HEK293 (cell line): ENCODE data around the gene TUBA8.

Source experiments
- CTCF ChIA-PET: fragments of 350-600 bp; formaldehyde crosslinking; extraction: SDS; loops from one replicate; lab custom pipeline; 2021; ENCODE audit warnings: antibody characterized with exemption; lab: Yijun Ruan, JAX
- POLR2A ChIA-PET: fragments of 300-600 bp; formaldehyde crosslinking; extraction: SDS; loops from one replicate; lab custom pipeline; 2020; ENCODE audit warnings: antibody characterized with exemption, inconsistent platforms; lab: Yijun Ruan, JAX
- H3K27ac ChIP-seq: fragments of 200-500 bp; sonication (Bioruptor generic); 2 replicates; pipeline ENCODE4 v1.5.1; 2014; ENCODE audit warnings: low read depth, low read length, control low read depth, inconsistent platforms; ENCODE audit errors: extremely low read depth
- H3K36me3 ChIP-seq, 2 experiments: fragments of 200-500 bp in 1 of 2; sonication (Bioruptor generic) in 1 of 2; 1 replicate in 1 of 2; 2 replicates in 1 of 2; pipeline ENCODE4 v1.5.1; 2014 to 2017; ENCODE audit warnings: inconsistent platforms in 2 of 2, low read length in 2 of 2; ENCODE audit not compliant: control insufficient read depth in 2 of 2, insufficient read depth in 1 of 2
- H3K4me1 ChIP-seq: fragments of 200-500 bp; sonication (Bioruptor generic); 2 replicates; pipeline ENCODE4 v1.5.1; 2014; ENCODE audit warnings: mild to moderate bottlenecking, low read length, inconsistent platforms; ENCODE audit not compliant: control insufficient read depth, insufficient read depth
- H3K4me3 ChIP-seq: 2 replicates; pipeline ENCODE4 v1.5.1; 2011; ENCODE audit warnings: low read depth, mild to moderate bottlenecking, control low read depth, low read length, moderate library complexity
- H3K9me3 ChIP-seq: fragments of 200-500 bp; sonication (Bioruptor generic); 2 replicates; pipeline ENCODE4 v1.5.1; 2014; ENCODE audit warnings: low read depth, low read length, inconsistent platforms; ENCODE audit not compliant: control insufficient read depth, insufficient read depth
- GLIS2 ChIP-seq: fragments of 450-650 bp; formaldehyde crosslinking; IDR thresholded peaks from 2 replicates; pipeline ENCODE4 v1.5.1; 2016; ENCODE audit warnings: missing biosample characterization, missing genetic modification characterization
- SCRT1 ChIP-seq: fragments of 450-650 bp; formaldehyde crosslinking; IDR thresholded peaks from 2 replicates; pipeline ENCODE4 v1.5.1; 2016; ENCODE audit warnings: missing biosample characterization, missing genetic modification characterization, borderline replicate concordance
- SCRT2 ChIP-seq: fragments of 450-650 bp; formaldehyde crosslinking; IDR thresholded peaks from 2 replicates; pipeline ENCODE4 v1.5.1; 2016; ENCODE audit warnings: missing biosample characterization, missing genetic modification characterization
- SP7 ChIP-seq: fragments of 450-650 bp; formaldehyde crosslinking; IDR thresholded peaks from 2 replicates; pipeline ENCODE4 v1.5.1; 2016; ENCODE audit warnings: missing biosample characterization, missing genetic modification characterization
- YY1 ChIP-seq: fragments of 450-650 bp; formaldehyde crosslinking; IDR thresholded peaks from 2 replicates; pipeline ENCODE4 v1.5.1; 2018; ENCODE audit warnings: missing biosample characterization, missing genetic modification characterization
- ZBTB6 ChIP-seq: fragments of 450-650 bp; formaldehyde crosslinking; IDR thresholded peaks from 2 replicates; pipeline ENCODE4 v1.5.1; 2017; ENCODE audit warnings: missing biosample characterization, missing genetic modification characterization
- ZNF121 ChIP-seq: fragments of 450-650 bp; formaldehyde crosslinking; IDR thresholded peaks from 2 replicates; pipeline ENCODE4 v1.5.1; 2016; ENCODE audit warnings: missing biosample characterization, missing genetic modification characterization
- ZNF169 ChIP-seq: fragments of 450-650 bp; formaldehyde crosslinking; IDR thresholded peaks from 2 replicates; pipeline ENCODE4 v1.5.1; 2016; ENCODE audit warnings: missing biosample characterization, missing genetic modification characterization
- ZNF24 ChIP-seq: fragments of 450-650 bp; formaldehyde crosslinking; IDR thresholded peaks from 2 replicates; pipeline ENCODE4 v1.5.1; 2016; ENCODE audit warnings: missing biosample characterization, missing genetic modification characterization
- ZNF37A ChIP-seq: fragments of 450-650 bp; IDR thresholded peaks from 2 replicates; pipeline ENCODE4 v1.5.1; 2018; ENCODE audit warnings: missing biosample characterization, missing genetic modification characterization
- ZNF510 ChIP-seq: fragments of 450-650 bp; formaldehyde crosslinking; IDR thresholded peaks from 2 replicates; pipeline ENCODE4 v1.5.1; 2018; ENCODE audit warnings: mild to moderate bottlenecking, missing genetic modification characterization, missing biosample characterization; ENCODE audit not compliant: insufficient replicate concordance
- ZNF701 ChIP-seq: fragments of 450-650 bp; formaldehyde crosslinking; IDR thresholded peaks from 2 replicates; pipeline ENCODE4 v1.5.1; 2016; ENCODE audit warnings: missing biosample characterization, missing genetic modification characterization
- ZNF777 ChIP-seq: fragments of 450-650 bp; formaldehyde crosslinking; IDR thresholded peaks from 2 replicates; pipeline ENCODE4 v1.5.1; 2017; ENCODE audit warnings: missing biosample characterization, missing genetic modification characterization, borderline replicate concordance
- TF ChIP-seq, protein P1 (sequence below): fragments of 450-650 bp; formaldehyde crosslinking; IDR thresholded peaks from 2 replicates; pipeline ENCODE4 v1.5.1; 2016; ENCODE audit warnings: missing biosample characterization, missing genetic modification characterization
- TF ChIP-seq, protein P2 (sequence below): fragments of 450-650 bp; formaldehyde crosslinking; IDR thresholded peaks from 2 replicates; pipeline ENCODE4 v1.5.1; 2017; ENCODE audit warnings: missing biosample characterization, missing genetic modification characterization
- TF ChIP-seq, protein P3 (sequence below): fragments of 450-650 bp; formaldehyde crosslinking; optimal IDR thresholded peaks from 2 replicates; pipeline ENCODE3; 2016; ENCODE audit warnings: missing biosample characterization, mild to moderate bottlenecking, missing genetic modification characterization
- TF ChIP-seq, protein P4 (sequence below): fragments of 450-650 bp; formaldehyde crosslinking; conservative IDR thresholded peaks from 2 replicates; pipeline ENCODE4 v1.5.1; 2016; ENCODE audit warnings: low read depth, missing biosample characterization, missing genetic modification characterization

Gene TUBA8

DNA sequence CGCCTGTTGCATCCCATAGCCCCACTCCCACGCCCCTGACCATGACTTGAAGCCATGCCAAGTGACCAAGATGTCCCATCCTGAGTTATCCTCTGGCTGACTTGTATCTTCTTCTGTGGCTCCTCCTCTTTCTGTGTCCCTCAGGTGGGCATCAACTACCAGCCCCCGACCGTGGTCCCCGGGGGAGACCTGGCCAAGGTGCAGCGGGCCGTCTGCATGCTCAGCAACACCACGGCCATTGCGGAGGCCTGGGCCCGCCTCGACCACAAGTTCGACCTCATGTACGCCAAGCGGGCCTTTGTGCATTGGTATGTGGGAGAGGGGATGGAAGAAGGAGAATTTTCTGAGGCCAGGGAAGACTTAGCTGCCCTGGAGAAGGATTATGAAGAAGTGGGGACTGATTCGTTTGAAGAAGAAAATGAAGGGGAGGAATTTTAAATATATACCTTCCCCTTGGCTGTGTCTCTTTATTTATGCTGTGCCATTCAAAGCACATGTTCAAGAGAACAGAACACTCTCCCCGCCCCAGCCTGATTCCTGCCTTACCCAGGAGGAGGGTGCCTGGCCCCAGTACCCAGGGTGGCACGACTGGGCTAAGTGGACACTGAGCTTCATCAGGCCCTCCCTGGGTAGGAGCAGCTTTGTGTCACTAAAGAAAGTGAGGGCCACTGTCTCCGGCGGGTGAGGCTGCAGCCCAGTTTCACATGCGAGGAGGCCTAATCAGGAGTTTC is 20.3 kb downstream of the TUBA8 start:
- TF ChIP-seq SCRT2 (tag by site-specific recombination) (0 out of 2 replicates have a peak, but pooled peaks have one; percentile 19), SCRT1 (tag by site-specific recombination) (0 out of 2 replicates have a peak, but pooled peaks have one; percentile 29)
- TF ChIP-seq, protein P1, sequence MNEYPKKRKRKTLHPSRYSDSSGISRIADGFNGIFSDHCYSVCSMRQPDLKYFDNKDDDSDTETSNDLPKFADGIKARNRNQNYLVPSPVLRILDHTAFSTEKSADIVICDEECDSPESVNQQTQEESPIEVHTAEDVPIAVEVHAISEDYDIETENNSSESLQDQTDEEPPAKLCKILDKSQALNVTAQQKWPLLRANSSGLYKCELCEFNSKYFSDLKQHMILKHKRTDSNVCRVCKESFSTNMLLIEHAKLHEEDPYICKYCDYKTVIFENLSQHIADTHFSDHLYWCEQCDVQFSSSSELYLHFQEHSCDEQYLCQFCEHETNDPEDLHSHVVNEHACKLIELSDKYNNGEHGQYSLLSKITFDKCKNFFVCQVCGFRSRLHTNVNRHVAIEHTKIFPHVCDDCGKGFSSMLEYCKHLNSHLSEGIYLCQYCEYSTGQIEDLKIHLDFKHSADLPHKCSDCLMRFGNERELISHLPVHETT (tag by site-specific recombination) = no peak
- peaks cover 0 to 28% of the 10 kb centered on the region in 2 experiments; a peak in 1 of 3 replicates for H3K36me3 ChIP-seq
- CTCF ChIA-PET = interaction anchor here (0.6 kb wide), 1 partner anchor 23 kb away, joined by 3 read pairs; no protein-coding TSS in a partner anchor
- no peaks in the 10 kb centered on the region for H3K4me1 ChIP-seq
- H3K27ac ChIP-seq = no peak overlapping the region
- H3K4me3 ChIP-seq = no peak overlapping the region
- POLR2A ChIA-PET = no interaction called here
- no peaks in the 10 kb centered on the region for H3K9me3 ChIP-seq

GRCh38 chr22:18133452-18133851 is 22.8 kb downstream of the TUBA8 start:
- Histone ChIP-seq H3K36me3 (peaks cover 0 to 19% of the 10 kb centered on the region in 2 experiments; a peak in 1 of 3 replicates), H3K4me1 (no peaks in the 10 kb centered on the region), H3K9me3 (no peaks in the 10 kb centered on the region), H3K27ac (no peak overlapping the region), H3K4me3 (no peak overlapping the region)
- TF ChIP-seq SP7 (tag by site-specific recombination) (no peak), ZNF169 (tag by site-specific recombination) (no peak), ZNF701 (tag by site-specific recombination) (no peak)
- TF ChIP-seq, protein P2, sequence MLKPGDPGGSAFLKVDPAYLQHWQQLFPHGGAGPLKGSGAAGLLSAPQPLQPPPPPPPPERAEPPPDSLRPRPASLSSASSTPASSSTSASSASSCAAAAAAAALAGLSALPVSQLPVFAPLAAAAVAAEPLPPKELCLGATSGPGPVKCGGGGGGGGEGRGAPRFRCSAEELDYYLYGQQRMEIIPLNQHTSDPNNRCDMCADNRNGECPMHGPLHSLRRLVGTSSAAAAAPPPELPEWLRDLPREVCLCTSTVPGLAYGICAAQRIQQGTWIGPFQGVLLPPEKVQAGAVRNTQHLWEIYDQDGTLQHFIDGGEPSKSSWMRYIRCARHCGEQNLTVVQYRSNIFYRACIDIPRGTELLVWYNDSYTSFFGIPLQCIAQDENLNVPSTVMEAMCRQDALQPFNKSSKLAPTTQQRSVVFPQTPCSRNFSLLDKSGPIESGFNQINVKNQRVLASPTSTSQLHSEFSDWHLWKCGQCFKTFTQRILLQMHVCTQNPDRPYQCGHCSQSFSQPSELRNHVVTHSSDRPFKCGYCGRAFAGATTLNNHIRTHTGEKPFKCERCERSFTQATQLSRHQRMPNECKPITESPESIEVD = no peak
- ChIA-PET CTCF (interaction anchor here (0.6 kb wide), 1 partner anchor 7 kb away, joined by 4 read pairs; no protein-coding TSS in a partner anchor), POLR2A (no interaction called here)

DNA sequence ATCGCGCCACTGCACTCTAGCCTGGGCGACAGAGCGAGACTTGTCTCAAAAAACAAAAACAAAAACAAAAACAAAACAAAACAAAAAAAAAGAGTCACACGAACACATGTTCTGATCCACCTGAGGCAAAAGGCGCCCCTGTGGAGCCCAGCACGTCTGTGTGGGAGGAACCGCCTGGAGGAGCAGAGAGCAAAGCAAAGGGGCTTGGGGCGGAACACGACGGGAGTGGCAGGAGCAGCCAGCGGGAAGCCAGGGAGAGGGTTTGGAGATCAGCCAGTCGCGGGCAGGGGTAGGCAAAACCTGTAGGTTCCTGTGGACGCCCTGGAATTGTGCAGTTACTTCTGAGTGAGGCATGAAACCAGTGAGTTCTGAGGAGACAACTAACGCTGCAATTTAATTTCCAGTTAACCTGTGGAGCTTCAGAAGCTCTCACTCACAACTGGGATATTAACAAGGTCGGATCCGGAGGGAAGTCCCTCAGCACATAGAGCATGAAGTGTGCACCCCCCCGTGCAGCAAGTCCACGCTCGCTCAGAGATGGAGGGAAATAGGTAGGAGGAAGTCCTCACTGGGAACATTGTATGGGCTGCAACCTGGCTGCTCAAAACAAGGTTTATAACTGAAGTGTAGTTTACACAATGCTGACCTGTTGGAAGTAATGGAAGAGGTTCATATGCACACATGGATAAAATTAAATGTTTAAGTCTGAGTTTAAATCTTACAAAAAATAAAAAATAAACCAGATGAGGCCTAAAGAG is 26.1 kb downstream of the TUBA8 start:
- peaks cover 0 to 18% of the 10 kb centered on the region in 2 experiments; a peak in 2 of 3 replicates for H3K36me3 ChIP-seq
- no peak overlapping the region for H3K4me3 ChIP-seq
- H3K9me3 ChIP-seq = no peaks in the 10 kb centered on the region
- ChIA-PET POLR2A (interaction anchor here (1.0 kb wide), 1 partner anchor 13 kb away, joined by 7 read pairs; no protein-coding TSS in a partner anchor), CTCF (no interaction called here)
- H3K4me1 ChIP-seq = no peaks in the 10 kb centered on the region
- no peak overlapping the region for H3K27ac ChIP-seq
- TF ChIP-seq, protein P3, sequence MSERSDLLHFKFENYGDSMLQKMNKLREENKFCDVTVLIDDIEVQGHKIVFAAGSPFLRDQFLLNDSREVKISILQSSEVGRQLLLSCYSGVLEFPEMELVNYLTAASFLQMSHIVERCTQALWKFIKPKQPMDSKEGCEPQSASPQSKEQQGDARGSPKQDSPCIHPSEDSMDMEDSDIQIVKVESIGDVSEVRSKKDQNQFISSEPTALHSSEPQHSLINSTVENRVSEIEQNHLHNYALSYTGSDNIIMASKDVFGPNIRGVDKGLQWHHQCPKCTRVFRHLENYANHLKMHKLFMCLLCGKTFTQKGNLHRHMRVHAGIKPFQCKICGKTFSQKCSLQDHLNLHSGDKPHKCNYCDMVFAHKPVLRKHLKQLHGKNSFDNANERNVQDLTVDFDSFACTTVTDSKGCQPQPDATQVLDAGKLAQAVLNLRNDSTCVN = no peak
- TF ChIP-seq ZNF510 (tag by site-specific recombination) (no peak), ZNF777 (no peak), ZNF24 (tag by site-specific recombination) (no peak), ZBTB6 (tag by site-specific recombination) (no peak), ZNF121 (no peak), YY1 (tag by site-specific recombination) (no peak), ZNF37A (no peak), GLIS2 (tag by site-specific recombination) (no peak)
- TF ChIP-seq, protein P2 = no peak
- TF ChIP-seq, protein P4, sequence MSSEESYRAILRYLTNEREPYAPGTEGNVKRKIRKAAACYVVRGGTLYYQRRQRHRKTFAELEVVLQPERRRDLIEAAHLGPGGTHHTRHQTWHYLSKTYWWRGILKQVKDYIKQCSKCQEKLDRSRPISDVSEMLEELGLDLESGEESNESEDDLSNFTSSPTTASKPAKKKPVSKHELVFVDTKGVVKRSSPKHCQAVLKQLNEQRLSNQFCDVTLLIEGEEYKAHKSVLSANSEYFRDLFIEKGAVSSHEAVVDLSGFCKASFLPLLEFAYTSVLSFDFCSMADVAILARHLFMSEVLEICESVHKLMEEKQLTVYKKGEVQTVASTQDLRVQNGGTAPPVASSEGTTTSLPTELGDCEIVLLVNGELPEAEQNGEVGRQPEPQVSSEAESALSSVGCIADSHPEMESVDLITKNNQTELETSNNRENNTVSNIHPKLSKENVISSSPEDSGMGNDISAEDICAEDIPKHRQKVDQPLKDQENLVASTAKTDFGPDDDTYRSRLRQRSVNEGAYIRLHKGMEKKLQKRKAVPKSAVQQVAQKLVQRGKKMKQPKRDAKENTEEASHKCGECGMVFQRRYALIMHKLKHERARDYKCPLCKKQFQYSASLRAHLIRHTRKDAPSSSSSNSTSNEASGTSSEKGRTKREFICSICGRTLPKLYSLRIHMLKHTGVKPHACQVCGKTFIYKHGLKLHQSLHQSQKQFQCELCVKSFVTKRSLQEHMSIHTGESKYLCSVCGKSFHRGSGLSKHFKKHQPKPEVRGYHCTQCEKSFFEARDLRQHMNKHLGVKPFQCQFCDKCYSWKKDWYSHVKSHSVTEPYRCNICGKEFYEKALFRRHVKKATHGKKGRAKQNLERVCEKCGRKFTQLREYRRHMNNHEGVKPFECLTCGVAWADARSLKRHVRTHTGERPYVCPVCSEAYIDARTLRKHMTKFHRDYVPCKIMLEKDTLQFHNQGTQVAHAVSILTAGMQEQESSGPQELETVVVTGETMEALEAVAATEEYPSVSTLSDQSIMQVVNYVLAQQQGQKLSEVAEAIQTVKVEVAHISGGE (tag by site-specific recombination) = no peak
